Measurements from ENCODE around the gene DOCK4.

Gene DOCK4

DNA sequence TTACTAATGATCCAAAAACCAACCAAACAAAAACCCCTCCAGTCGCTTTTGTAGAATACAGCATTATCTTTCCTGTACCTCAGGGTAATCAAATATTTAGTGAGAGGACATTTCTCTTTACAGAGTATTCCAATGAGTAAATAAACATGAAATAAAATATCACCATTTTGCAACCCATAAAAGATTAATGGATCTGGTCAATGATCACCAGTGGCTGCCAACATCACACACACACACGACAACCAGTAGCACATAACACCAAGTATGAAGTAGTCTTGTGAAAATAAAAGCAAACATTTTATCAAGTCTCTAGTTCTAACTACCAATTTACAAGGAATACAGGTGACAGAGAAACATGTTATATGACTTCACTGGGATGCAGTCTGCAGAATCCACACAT, 455.3 kb downstream of the DOCK4 start:
- no peak for DNase-seq

DNA sequence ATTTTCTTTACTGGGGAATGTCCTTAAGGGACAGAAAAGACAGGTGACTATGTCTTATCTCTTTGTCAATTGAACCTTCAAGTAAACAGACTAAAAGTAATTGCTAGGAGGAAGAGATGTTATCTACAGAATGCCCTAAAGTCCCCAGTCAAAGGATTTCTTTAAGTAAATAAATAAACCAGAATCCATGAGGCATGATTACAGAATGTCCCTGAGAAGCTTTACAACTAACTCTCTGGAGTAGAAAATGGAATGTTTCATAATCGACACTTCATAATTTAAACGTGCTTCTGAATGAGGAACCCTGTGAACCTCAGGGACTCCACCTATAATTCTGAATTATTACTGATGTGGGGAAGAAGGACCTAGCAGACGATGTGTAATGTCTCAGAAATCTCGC, 456.0 kb downstream of the DOCK4 start:
- no peak for DNase-seq

DNA sequence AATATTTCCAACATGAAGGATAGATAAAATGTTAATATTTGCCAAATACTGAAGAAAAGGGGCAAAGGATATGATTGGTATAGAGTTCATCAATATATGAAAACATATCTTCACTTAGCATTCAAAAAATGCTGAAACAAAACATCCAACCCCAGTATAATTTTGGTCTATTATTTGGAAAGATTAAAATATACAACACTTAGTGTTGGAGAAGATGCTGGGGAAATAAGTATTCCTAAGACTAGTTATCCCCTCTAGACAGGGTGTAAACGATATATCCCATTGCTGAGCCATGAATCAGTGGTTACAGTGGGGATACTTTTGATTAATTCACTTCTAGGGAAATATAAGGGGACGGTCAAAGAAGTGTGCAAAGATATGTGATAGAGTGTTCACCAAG, 456.6 kb downstream of the DOCK4 start:
- no peak for DNase-seq

DNA sequence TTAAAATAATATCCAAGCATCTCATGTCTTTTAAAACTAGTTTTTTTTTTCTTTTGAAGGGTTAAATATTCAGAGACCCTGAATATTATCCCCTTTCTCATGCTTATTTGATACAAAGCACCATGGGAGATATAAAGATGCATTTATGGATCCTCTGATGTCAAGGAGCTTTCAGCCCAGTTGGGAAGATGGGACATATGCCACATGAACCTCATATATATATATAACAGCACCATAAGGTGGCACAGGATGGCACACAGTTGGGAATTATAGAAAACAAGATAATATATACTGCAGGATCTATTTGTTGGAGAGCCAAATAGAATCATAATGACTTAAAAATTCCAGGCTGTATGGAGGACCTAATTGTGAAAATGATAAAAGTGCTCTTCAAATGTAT, 458.5 kb downstream of the DOCK4 start:
- no peak for DNase-seq

DNA sequence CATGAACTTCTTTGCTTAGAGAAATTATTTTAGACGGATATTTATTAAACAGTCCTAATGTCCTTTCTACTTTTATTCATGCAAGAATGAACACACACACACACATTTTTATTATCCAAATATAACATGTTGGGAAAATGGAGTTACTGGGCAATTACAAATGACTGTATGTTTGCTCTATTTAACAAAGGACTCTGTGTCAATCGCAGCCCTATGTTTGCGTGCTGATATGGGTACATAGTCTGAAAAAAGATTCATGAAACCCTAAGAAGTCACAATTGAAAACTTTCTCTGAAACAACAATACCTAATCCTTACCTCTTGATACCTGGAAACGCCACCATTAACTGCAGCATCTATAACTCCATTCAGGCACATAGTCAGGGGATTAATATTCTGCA, 459.2 kb downstream of the DOCK4 start:
- DNase-seq, result no peak

DNA sequence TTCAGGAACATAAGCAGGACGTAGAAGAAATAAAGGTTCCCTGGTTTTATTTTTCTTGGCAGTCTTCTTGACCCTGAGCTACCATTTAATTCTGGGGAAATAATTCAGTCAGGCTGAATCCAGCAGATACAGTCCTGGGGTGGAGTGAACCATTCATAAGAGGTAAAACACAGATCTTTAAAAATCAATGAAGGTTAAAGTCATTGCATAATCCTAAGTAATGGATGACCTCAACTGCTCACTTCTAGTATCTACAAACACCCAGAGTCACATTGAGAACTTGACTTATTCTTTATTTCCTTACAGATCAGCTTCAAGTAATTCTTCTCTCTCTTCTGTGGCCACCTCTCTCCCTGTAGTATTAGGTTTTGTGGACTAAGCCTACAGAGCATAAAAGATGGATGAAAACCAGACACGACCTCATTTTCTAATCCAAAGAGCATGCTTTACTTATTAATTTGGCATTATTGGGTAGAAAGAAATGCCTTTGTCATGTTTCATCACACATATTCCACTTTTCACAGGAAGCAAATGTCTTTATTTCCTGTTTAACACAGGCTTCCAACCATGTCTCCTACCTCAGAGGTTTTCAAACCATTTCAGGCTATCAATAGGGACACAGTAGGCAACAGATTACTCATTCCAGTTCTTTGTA, 461.6 kb downstream of the DOCK4 start:
- no peak for DNase-seq

DNA sequence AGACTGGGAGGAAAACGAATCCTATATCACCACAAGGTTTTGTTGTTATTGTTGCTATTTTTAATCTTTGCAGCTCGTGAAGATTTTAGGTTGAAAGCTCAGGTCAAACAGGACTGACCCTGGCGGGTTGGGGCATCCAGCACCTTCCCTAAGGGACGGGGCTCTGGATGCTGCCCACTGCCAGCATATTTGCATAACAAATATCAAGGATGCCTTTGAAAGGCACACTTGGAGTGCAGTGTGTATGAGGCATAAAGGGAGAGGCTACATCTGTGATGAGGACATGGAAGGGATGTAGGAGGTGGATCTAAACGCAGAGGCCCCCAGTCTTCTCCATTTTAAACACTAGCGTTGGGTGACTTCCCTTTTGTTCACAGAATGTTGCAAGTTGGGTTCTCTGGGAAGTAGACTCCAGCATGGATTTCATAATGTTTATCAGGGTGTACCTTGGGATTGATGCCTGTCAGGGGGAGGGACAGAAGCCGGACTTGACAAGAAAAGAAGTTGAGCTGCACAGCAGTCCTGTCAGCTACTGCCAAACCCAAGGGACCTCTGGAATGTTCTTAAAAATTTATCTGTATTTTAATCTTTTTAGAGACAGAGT, 462.9 kb downstream of the DOCK4 start:
- DNase-seq, result no peak

DNA sequence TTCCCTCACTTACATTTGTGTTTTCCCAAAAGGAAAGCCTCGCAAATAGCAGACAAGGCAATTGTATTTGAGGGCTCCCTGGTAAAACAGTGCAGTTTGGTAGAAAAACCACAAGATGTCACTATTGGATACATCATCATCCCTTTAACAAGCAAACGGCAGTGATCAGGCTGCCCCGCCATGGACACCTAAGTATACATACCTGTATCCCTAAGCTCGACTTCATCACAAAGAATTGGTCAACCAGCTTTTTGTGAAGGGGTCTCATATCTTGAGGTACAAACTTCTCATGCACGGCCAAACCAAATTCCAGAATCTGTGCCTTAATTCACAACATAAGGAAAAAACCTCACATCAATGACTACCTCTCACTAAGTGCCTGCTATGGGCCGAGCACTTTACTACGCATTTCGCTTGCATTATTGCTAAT, 464.4 kb downstream of the DOCK4 start:
- peak; percentile 61 for DNase-seq

DNA sequence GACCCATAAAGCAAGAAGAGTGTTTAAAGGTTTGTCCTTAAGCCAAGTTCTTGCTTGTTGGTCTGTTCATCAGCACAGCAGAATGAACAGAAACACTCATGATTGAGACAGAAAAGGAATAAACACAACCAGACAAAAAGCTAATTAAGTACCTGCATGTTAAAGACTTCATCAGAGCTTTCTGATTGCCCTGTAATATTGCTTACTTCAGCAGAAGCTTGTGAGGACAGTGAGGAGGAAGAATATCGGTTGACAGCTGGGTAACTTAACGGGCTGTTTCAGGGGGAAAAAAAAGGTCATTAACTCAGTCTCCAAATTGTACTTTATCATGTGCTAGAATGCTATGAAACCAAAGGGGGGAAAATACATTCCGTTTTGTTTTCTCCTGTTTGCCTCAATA, 465.3 kb downstream of the DOCK4 start:
- DNase-seq, result no peak

DNA sequence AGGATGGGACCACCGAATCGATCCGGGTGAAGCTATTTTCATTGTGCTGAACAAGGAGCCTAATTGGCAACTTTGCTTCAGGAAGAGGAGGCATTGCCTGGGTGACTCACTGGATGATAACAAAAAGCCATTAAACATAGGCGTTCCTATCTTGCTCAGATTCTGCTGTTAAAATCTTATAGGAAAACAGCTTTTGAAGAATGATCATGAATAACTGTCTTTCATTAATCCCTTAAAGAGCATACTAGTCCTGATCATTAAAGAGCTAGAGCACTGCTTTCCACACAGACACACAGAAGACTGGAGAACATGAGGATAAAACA, 469.7 kb downstream of the DOCK4 start:
- DNase-seq, result no peak

DNA sequence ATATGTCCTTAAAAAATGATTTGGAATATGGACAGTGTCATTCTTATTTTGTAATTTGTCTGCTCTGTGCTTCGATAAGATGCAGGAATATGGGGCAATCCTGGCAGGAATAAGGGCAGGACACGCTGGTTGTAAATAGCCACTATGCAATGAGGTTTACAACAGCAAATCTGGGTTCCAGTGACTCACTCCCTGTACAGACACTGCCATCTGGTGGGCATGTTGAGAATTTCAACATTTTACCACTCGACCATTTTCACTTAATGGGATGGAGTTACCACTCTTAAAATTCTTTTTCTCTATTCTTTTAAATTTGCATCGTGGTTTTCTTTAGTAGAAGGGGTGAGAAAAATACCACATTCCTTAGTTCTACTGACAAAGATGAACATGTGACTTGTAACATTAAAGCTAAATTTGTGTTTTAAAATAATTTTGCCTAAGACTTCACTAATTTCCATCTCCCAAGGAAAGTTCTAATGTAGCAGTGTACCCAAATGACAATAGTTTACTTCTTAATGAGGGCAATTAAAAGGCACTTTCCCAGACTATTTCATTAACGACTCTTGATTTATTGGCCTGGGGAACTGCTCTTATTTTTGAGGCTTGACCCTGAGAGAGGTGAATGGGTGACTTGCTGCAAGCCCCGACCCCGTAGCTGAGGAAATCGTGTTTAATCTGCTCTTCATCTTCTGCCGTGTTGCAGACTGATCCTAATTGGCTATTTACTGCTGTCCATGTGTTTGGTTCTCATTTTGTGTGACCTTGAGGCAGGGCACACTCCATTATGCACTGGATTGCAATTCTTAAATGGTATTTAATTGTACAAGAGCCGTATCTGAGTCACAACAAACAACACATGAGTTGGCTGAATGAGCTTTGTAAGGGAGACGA, 470.3 kb downstream of the DOCK4 start:
- DNase-seq, result peak; percentile 68

DNA sequence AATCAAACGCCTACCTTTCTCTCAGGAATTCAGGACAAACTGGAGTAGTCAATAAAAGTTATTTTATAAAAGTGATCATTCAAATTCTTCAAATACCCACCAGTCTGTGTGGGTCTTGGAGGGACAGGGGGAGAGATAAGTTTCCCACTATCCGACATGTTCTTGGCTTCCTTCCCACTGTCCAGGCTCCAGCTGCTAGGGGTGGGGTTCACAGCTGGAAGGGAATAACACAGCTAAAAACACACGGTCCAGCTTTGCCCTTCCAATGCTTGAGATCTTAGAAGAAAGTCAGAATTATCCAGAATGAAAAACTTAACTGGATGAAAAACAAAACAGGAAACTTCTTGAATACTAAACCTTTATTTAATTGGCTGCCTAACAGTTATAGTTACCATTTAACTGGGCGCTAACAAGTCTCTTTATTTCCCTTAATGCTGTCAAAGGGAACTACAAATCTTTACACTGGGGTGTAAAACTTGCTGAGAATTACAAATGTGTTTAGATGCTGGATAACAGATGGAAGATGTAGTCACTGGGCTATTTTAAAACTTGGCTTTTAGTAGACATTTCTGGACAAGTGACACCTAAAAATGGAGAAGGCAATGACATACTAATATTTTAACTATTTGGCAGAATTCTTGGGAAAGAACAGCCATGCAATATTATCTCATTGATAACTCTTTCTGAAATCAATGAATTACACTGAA, 471.1 kb downstream of the DOCK4 start:
- DNase-seq, result no peak

DNA sequence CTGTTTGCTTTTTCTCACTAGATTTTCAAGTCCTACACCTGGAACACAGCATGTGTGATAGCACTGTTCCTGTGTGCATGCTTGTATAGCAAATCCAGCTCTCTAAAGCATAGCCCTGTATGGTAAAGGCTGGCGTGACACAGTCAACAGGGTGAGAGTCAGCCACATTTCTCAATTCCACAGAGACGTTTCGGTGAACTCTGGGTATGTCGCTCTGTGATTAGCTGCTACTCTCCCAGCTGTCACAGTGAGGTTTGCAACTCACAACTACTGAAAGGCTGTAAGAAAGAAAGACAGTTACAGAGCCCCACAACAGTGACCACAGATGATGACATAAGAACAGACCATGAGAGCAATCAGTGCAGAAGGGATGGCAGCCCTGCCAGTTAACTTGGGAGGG, 473.3 kb downstream of the DOCK4 start:
- DNase-seq, result no peak

DNA sequence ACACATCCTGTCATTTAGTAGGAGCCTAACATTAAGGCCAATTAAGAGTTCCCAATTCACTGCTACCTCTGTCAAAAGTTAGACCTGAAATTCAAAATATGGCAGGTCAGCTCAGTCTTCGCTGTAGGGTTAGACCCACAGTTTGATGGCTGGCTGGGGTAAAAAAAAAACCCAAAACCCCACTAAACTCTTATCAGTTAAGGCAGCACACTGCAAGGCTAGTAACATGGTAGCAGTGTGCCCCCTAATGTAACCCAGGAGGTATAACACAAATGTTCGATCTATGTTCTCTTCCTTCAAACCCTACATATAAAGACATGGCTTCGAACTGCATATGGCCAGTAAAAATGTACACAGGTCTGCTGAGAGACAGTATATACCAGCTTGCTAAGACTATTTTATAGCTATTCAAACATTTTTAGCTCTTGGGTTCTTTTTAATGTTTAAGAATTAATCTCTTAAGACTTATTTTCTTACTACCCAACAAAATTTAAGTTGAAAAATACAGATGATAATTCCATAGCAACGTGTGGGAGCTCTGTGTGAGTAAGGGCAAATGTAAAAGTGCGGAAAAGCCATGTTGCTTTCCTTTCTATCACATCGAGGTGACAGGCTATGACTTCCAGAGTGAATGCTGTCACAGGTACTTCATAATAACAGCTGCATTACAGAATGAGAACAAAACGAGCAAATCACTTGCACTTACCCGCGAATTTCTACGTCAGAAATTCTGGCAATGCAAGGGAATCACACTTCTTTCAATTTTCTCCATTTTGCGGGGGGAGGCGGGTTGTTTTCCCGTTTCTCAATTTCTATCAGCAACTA, 475.5 kb downstream of the DOCK4 start:
- no peak for DNase-seq

DNA sequence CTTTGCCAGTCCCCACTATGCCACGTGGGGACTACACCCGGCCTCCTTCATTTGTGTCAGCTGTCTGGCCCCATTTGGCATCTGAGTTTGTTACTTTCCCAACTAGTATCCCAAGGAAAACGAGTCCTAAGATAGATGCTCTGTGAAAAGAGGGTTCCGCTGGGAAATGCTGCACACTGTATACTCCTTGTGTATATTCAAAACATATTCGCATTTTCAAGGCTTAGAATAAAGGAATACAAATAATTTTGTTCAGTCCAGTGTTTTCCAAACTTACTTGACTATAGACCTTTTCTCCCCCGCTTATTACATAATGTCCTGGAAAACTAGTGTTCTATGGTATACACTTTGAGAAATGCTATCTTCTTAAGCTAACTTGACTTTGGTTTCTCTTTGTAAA, 476.1 kb downstream of the DOCK4 start:
- DNase-seq, result no peak

DNA sequence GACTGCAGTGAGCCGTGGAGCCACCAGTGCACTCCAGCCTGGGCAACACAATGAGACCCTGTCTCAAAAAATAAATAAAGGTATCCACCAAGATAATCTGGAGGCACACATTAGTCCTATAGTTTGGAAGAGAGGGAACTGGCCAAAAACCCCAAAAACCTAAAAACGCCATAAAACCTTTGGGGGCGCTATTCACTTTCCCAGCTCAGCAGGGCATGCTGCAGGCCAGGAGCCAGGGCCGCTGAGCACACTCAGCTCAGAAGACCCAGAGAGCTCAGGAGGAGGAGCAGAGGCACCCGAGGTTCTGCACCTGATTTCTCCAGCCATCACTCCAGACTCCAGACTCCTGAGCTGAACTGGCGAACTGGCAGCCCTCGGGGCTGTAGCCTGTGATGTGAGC, 476.7 kb downstream of the DOCK4 start:
- no peak for DNase-seq

DNA sequence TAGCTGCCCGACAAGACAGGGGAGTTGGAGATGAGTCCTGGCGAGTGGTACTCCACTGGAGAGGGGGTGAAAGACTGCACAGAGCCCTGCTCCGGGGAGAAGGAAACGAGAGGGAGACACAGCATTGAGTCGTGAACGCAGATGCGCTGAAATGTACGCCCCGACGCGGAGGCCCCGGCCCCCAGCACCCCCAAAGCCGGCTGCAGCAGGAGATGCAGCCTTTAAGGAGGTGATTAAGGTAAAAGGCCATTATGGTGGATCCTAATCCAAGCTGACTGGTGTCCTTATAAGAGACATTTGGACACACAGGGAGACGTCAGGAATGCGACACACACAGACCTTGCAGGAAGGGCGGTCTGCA, 477.6 kb downstream of the DOCK4 start:
- no peak for DNase-seq

DNA sequence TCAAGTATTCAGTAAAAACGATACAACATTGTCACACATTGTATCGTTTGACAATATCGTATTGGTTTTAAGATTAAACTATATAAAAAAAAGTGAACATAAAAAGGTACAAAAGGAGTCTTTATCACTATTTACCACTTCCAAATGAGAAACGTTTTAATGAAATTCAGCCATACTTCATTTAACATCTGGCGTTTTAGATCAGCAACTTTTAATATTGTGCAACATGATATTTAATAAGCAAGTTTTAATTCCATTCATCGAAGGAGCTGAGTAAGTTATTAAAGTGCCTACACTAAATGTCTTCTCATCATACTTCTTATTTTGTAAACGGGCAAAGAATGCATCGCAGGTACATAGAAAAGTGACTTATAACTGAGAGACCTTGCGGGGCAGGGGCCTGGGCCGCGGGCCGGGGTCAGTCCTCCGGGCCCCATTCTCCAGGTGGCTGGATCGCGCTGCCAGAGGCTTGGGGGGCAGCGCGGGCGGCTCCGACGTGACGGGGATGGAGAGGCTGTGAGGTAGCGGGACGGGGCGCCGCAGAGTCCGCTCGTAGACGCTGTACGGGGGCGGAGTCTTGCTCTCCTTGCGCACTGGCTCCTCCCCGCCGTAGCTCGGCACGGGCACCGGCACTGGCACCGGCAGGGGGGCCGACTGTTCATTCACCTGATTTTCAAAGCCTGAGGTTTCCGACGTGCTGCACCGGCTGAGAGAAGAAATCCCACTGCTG, 478.1 kb downstream of the DOCK4 start:
- DNase-seq, result no peak

DNA sequence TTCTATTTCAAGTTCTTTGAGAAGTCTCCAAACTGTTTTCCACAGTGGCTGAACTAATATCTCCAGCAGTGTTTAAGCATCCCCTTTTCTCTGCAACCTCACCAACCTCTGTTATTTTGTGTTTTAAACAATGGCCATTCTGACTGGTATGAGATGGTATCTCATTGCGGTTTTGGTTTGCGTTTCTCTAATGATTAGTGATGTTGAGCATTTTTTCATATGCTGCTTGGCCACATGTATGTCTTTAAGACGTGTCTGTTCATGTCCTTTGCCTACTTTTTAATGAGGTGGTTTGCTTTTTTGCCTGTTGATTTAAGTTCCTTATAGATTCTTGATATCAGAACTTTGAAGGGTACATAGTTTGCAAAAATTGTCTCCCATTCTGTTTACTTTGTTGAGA, 487.3 kb downstream of the DOCK4 start:
- DNase-seq, result no peak

DNA sequence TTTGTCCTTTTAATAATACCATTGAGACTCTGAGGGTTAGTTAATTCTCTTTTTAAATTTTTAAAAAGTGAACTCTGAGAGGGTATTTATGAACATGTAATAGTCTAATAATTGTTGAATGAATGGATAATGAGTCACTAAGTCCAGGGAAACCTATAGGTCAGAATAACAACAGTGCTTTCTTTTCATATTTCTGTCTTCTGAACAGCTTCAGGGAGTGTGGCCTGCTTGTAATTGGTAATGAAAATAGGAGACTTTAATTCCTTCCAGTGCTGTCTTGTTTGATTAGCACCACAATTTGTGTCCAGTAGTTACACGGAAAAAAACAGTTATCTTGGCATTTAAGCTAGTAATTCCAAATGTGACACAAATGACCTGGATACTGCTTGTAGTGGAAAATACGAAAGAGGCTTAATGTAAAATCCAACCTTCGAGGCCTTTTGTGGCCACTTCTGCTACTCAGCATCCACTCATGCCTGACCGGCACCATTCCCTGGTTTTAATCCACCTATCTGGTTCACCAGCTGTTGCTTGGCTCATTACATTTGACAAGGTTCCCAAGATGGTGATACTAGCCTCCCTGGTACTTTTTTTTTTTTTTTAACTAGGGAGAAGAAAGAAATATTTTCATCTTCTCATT, 494.7 kb downstream of the DOCK4 start:
- DNase-seq, result no peak

DNA sequence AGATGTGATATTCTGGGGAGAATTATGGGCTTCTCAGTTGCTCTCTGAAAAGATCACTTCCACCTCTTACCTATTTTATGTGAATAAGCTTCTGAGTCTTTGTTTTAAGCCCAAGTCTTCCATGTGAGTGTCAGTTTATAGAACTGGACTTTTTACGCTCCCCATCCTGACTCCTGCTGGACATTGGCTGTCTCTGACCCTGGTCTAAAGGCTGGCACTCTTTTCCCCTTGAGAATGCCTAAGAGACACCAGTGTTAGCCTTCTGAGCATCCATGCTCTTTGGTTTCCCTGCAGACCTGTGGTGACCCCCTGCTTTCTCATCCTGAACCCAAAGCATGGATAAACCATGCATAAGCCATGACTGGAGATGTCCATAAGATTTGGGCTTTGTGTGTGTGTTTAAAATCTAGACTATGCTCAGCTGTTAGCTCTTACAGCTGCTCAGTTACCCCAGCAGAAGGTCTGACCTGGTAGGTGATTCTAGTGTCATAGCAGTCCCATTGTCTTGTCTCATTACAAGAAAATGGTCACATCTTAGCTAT, 495.3 kb downstream of the DOCK4 start:
- no peak for DNase-seq
